ENCODE measurements around the gene HAPSTR1.
"Not testable (repeated sequence)": the region's sequence is repeated elsewhere in the genome, so short reads cannot be mapped to it uniquely, and the experiment has no call there.

HAPSTR1 gene

GRCh38 chr16:9090960-9091866 is at the start of gene HAPSTR1:
HAPSTR1 (plus strand) TSS chr16:9091644; CDS start chr16:9092045, 401 bp downstream.
- peak; percentile 100 for DNase-seq

GRCh38 chr16:9042533-9042932 is 48.9 kb upstream of the HAPSTR1 start:
- peak; percentile 9 for DNase-seq

- DNase-seq = no peak
These were observed 48.3 kb upstream of the HAPSTR1 start for GRCh38 chr16:9042964-9043680.

GRCh38 chr16:9045562-9045961 is 45.9 kb upstream of the HAPSTR1 start:
- not testable (repeated sequence) for DNase-seq

- DNase-seq = no peak
These were observed 44.8 kb upstream of the HAPSTR1 start for GRCh38 chr16:9046667-9047055.

- DNase-seq = peak; percentile 60
These were observed 43.6 kb upstream of the HAPSTR1 start for GRCh38 chr16:9047689-9048301.

GRCh38 chr16:9048302-9048700 is 43.1 kb upstream of the HAPSTR1 start:
- peak; percentile 21 for DNase-seq

- no peak for DNase-seq
These were observed 42.2 kb upstream of the HAPSTR1 start for GRCh38 chr16:9049241-9049640.

GRCh38 chr16:9050102-9050830 is 41.2 kb upstream of the HAPSTR1 start:
- DNase-seq = peak; percentile 40

GRCh38 chr16:9053006-9053601 is 38.3 kb upstream of the HAPSTR1 start:
- DNase-seq = peak; percentile 93

- DNase-seq = no peak
These were observed 37.0 kb upstream of the HAPSTR1 start for GRCh38 chr16:9054460-9054859.

GRCh38 chr16:9055115-9055514 is 36.3 kb upstream of the HAPSTR1 start:
- no peak for DNase-seq

- no peak for DNase-seq
These were observed 35.8 kb upstream of the HAPSTR1 start for GRCh38 chr16:9055661-9056060.

GRCh38 chr16:9056061-9056460 is 35.4 kb upstream of the HAPSTR1 start:
- DNase-seq = no peak

GRCh38 chr16:9058211-9058610 is 33.2 kb upstream of the HAPSTR1 start:
- DNase-seq = no peak

GRCh38 chr16:9060225-9060624 is 31.2 kb upstream of the HAPSTR1 start:
- no peak for DNase-seq

GRCh38 chr16:9061358-9061813 is 30.1 kb upstream of the HAPSTR1 start:
- no peak for DNase-seq

GRCh38 chr16:9062301-9062700 is 29.1 kb upstream of the HAPSTR1 start:
- DNase-seq = no peak

GRCh38 chr16:9065077-9065476 is 26.4 kb upstream of the HAPSTR1 start:
- no peak for DNase-seq

- no peak for DNase-seq
These were observed 22.6 kb upstream of the HAPSTR1 start for GRCh38 chr16:9068886-9069285.

- DNase-seq = peak; percentile 18
These were observed 21.2 kb upstream of the HAPSTR1 start for GRCh38 chr16:9070254-9070653.

GRCh38 chr16:9071377-9071776 is 20.1 kb upstream of the HAPSTR1 start:
- no peak for DNase-seq

Measured in NCI-H82 (cell line).